SJSA1 (cell line): ENCODE data around the gene CHN1. TPM values are rescaled to one million over a fixed set of nuclear protein-coding genes. Genes with fewer than 3 reads are reported as not detected.

ENCODE experiments used
- DNase-seq, 2 experiments: peaks; one replicate each; pipeline ENCODE4 v3.0.0-alpha.2; 2015 to 2020; ENCODE audit warnings: low spot score in 2 of 2, low read depth in 1 of 2
- H3K27ac ChIP-seq: fragments of 250-450 bp; sonication (Bioruptor Pico); 2 replicates; pipeline ENCODE4 v1.5.1; 2020; ENCODE audit warnings: mild to moderate bottlenecking, moderate library complexity
- H3K27me3 ChIP-seq: fragments of 250-450 bp; sonication (Bioruptor Pico); replicated peaks from 2 replicates; pipeline ENCODE4 v1.5.1; 2020; ENCODE audit warnings: mild to moderate bottlenecking, moderate library complexity
- H3K36me3 ChIP-seq: fragments of 250-450 bp; sonication (Bioruptor Pico); 2 replicates; pipeline ENCODE4 v1.5.1; 2020; ENCODE audit warnings: mild to moderate bottlenecking
- H3K4me1 ChIP-seq: fragments of 250-450 bp; sonication (Bioruptor Pico); replicated peaks from 2 replicates; pipeline ENCODE4 v1.6.1; 2021; ENCODE audit warnings: mild to moderate bottlenecking
- H3K4me3 ChIP-seq: fragments of 250-450 bp; sonication (Bioruptor Pico); 2 replicates; pipeline ENCODE4 v1.5.1; 2020; ENCODE audit warnings: mild to moderate bottlenecking
- H3K9me3 ChIP-seq: fragments of 250-450 bp; sonication (Bioruptor Pico); replicated peaks from 2 replicates; pipeline ENCODE4 v1.5.1; 2020; ENCODE audit warnings: mild to moderate bottlenecking
- total RNA-seq: library from RNA; depleted of rRNA; stranded (reverse); fragments of >200 nt; shearing (Covaris generic); gene quantifications from 2 replicates; pipeline ENCODE4 v1.2.3, GENCODE V29; 2014

Gene CHN1
- total RNA-seq, 1 experiment from 2014 or later, result 35.8 TPM

GRCh38 chr2:174846941-174847938, 157.9 kb downstream of the CHN1 start:
- no peaks in the 10 kb centered on the region for H3K36me3 ChIP-seq
- DNase-seq, result peak; percentile 60 to 69
- peaks cover 11% of the 10 kb centered on the region; the same call in 1 of the 2 replicates for H3K4me1 ChIP-seq
- no peaks in the 10 kb centered on the region for H3K27me3 ChIP-seq
- H3K27ac ChIP-seq, result peak overlapping the region; percentile 13; the same call in 1 of the 2 replicates
- peak overlapping the region; percentile 36 for H3K4me3 ChIP-seq
- H3K9me3 ChIP-seq, result no peaks in the 10 kb centered on the region

GRCh38 chr2:174846218-174846617, 159.0 kb downstream of the CHN1 start:
- Histone ChIP-seq H3K27ac (0 out of 2 replicates have a peak overlapping the region, but pooled peaks have one; percentile 13), H3K9me3 (no peaks in the 10 kb centered on the region), H3K4me1 (peaks cover 11% of the 10 kb centered on the region), H3K27me3 (no peaks in the 10 kb centered on the region), H3K4me3 (peak overlapping the region; percentile 36), H3K36me3 (no peaks in the 10 kb centered on the region)
- DNase-seq, result peak in 1 of 2 experiments; percentile 18

- no peak overlapping the region for H3K27ac ChIP-seq
- no peaks in the 10 kb centered on the region for H3K36me3 ChIP-seq
- H3K9me3 ChIP-seq, result no peaks in the 10 kb centered on the region
- DNase-seq, result no peak
- peaks cover 21% of the 10 kb centered on the region for H3K4me1 ChIP-seq
- H3K4me3 ChIP-seq, result no peak overlapping the region
- H3K27me3 ChIP-seq, result no peaks in the 10 kb centered on the region
These were observed 160.9 kb downstream of the CHN1 start for GRCh38 chr2:174844295-174844708.

GRCh38 chr2:174842496-174842895, 162.7 kb downstream of the CHN1 start:
- no peaks in the 10 kb centered on the region for H3K27me3 ChIP-seq
- no peak overlapping the region for H3K27ac ChIP-seq
- peaks cover 16% of the 10 kb centered on the region for H3K4me1 ChIP-seq
- no peak for DNase-seq
- H3K4me3 ChIP-seq, result no peak overlapping the region
- H3K9me3 ChIP-seq, result no peaks in the 10 kb centered on the region
- H3K36me3 ChIP-seq, result no peaks in the 10 kb centered on the region

- Histone ChIP-seq H3K4me1 (peaks cover 21% of the 10 kb centered on the region), H3K4me3 (no peak overlapping the region), H3K27ac (no peak overlapping the region)
These were observed 163.2 kb downstream of the CHN1 start for GRCh38 chr2:174841936-174842335.

GRCh38 chr2:174841350-174841749, 163.8 kb downstream of the CHN1 start:
- H3K4me3 ChIP-seq, result no peak overlapping the region
- H3K9me3 ChIP-seq, result no peaks in the 10 kb centered on the region
- H3K27me3 ChIP-seq, result no peaks in the 10 kb centered on the region
- no peak for DNase-seq
- H3K27ac ChIP-seq, result no peak overlapping the region
- no peaks in the 10 kb centered on the region for H3K36me3 ChIP-seq
- H3K4me1 ChIP-seq, result peaks cover 27% of the 10 kb centered on the region

More at GRCh38 chr2:174841936-174842335, 163.2 kb downstream of the CHN1 start:
- Histone ChIP-seq H3K27me3 (no peaks in the 10 kb centered on the region), H3K36me3 (no peaks in the 10 kb centered on the region), H3K9me3 (no peaks in the 10 kb centered on the region)
- DNase-seq, result no peak

GRCh38 chr2:174840436-174840835, 164.7 kb downstream of the CHN1 start:
- H3K4me3 ChIP-seq, result no peak overlapping the region
- H3K27ac ChIP-seq, result peak overlapping the region; percentile 14; the same call in 1 of the 2 replicates
- no peaks in the 10 kb centered on the region for H3K27me3 ChIP-seq
- peaks cover 31% of the 10 kb centered on the region for H3K4me1 ChIP-seq
- H3K36me3 ChIP-seq, result no peaks in the 10 kb centered on the region
- peak in 1 of 2 experiments; percentile 27 for DNase-seq
- no peaks in the 10 kb centered on the region for H3K9me3 ChIP-seq

- peaks cover 38% of the 10 kb centered on the region for H3K4me1 ChIP-seq
- H3K4me3 ChIP-seq, result no peak overlapping the region
- H3K9me3 ChIP-seq, result no peaks in the 10 kb centered on the region
- DNase-seq, result no peak
- H3K36me3 ChIP-seq, result no peaks in the 10 kb centered on the region
- no peak overlapping the region for H3K27ac ChIP-seq
- H3K27me3 ChIP-seq, result no peaks in the 10 kb centered on the region
These were observed 165.5 kb downstream of the CHN1 start for GRCh38 chr2:174839662-174840061.

GRCh38 chr2:174836995-174837390, 168.2 kb downstream of the CHN1 start:
- Histone ChIP-seq H3K9me3 (no peaks in the 10 kb centered on the region), H3K4me1 (peaks cover 45% of the 10 kb centered on the region), H3K27ac (peak overlapping the region; percentile 92), H3K36me3 (no peaks in the 10 kb centered on the region), H3K27me3 (no peaks in the 10 kb centered on the region), H3K4me3 (no peak overlapping the region)
- no peak for DNase-seq

GRCh38 chr2:174836377-174836994, 168.7 kb downstream of the CHN1 start:
- Histone ChIP-seq H3K36me3 (no peaks in the 10 kb centered on the region), H3K9me3 (no peaks in the 10 kb centered on the region), H3K4me3 (no peak overlapping the region), H3K4me1 (peaks cover 45% of the 10 kb centered on the region), H3K27ac (peak overlapping the region; percentile 92), H3K27me3 (no peaks in the 10 kb centered on the region)
- DNase-seq, result peak; percentile 84 to 92

- Histone ChIP-seq H3K36me3 (no peaks in the 10 kb centered on the region), H3K27ac (peak overlapping the region; percentile 92), H3K27me3 (no peaks in the 10 kb centered on the region), H3K4me1 (peaks cover 41% of the 10 kb centered on the region), H3K9me3 (no peaks in the 10 kb centered on the region), H3K4me3 (no peak overlapping the region)
- DNase-seq, result peak; percentile 88 to 93
These were observed 169.4 kb downstream of the CHN1 start for GRCh38 chr2:174835797-174836255.

- peaks cover 35% of the 10 kb centered on the region for H3K4me1 ChIP-seq
- H3K36me3 ChIP-seq, result no peaks in the 10 kb centered on the region
- no peaks in the 10 kb centered on the region for H3K27me3 ChIP-seq
- DNase-seq, result no peak
- no peak overlapping the region for H3K4me3 ChIP-seq
- H3K9me3 ChIP-seq, result no peaks in the 10 kb centered on the region
- H3K27ac ChIP-seq, result no peak overlapping the region
These were observed 171.4 kb downstream of the CHN1 start for GRCh38 chr2:174833737-174834136.

- Histone ChIP-seq H3K36me3 (no peaks in the 10 kb centered on the region), H3K9me3 (no peaks in the 10 kb centered on the region), H3K4me1 (peaks cover 37% of the 10 kb centered on the region), H3K27ac (no peak overlapping the region), H3K27me3 (no peaks in the 10 kb centered on the region), H3K4me3 (no peak overlapping the region)
- DNase-seq, result no peak
These were observed 174.6 kb downstream of the CHN1 start for GRCh38 chr2:174830561-174830960.

- no peaks in the 10 kb centered on the region for H3K9me3 ChIP-seq
- H3K4me3 ChIP-seq, result no peak overlapping the region
- H3K4me1 ChIP-seq, result peaks cover 28% of the 10 kb centered on the region
- no peaks in the 10 kb centered on the region for H3K36me3 ChIP-seq
- H3K27ac ChIP-seq, result no peak overlapping the region
- DNase-seq, result no peak
- no peaks in the 10 kb centered on the region for H3K27me3 ChIP-seq
These were observed 175.6 kb downstream of the CHN1 start for GRCh38 chr2:174829550-174829949.
